Loucy (cell line): ENCODE results near the gene TTLL5.

Experiments
- EZH2phosphoT487 ChIP-seq: fragments of 200-600 bp; IDR thresholded peaks from 2 replicates; pipeline ENCODE4 v1.6.1; 2018; ENCODE audit warnings: antibody characterized with exemption, mild to moderate bottlenecking, moderate library complexity, borderline replicate concordance
- TF ChIP-seq, protein P1 (sequence below): fragments of 200-600 bp; sonication (generic); conservative IDR thresholded peaks from 2 replicates; pipeline ENCODE4 v1.5.1; 2014; ENCODE audit warnings: mild to moderate bottlenecking, antibody characterized with exemption, low read length

DNA sequence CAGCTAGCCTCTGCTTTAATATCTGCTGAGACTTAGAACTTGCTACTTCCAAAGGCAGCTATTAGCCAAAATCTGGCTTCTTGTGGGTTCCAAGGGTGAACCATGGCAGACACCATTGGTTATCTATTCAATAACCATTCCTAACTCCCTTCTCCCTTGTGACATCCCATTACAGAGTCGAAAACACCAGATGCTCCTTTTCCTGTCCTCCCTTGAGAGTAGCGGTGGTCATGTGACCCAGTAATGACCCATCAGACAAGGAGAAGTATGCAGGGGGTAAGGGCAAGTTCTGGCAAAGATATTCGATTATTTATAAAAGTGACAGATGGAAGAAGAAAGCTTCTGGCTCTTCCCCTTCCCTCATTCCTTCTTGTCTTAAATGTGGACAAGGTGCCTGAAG, 300.6 kb downstream of the TTLL5 start:
- TF ChIP-seq, protein P1, sequence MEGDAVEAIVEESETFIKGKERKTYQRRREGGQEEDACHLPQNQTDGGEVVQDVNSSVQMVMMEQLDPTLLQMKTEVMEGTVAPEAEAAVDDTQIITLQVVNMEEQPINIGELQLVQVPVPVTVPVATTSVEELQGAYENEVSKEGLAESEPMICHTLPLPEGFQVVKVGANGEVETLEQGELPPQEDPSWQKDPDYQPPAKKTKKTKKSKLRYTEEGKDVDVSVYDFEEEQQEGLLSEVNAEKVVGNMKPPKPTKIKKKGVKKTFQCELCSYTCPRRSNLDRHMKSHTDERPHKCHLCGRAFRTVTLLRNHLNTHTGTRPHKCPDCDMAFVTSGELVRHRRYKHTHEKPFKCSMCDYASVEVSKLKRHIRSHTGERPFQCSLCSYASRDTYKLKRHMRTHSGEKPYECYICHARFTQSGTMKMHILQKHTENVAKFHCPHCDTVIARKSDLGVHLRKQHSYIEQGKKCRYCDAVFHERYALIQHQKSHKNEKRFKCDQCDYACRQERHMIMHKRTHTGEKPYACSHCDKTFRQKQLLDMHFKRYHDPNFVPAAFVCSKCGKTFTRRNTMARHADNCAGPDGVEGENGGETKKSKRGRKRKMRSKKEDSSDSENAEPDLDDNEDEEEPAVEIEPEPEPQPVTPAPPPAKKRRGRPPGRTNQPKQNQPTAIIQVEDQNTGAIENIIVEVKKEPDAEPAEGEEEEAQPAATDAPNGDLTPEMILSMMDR: no peak
- TF ChIP-seq EZH2phosphoT487: no peak
